Islet of Langerhans (tissue), 1 donor: ENCODE measurements around the gene EXOC4.

Experiments used
- FAIRE-seq: peaks from one replicate; lab custom pipeline; 2011; peaks lifted over from hg19 to GRCh38; lab: Jason Lieb, UNC

Gene EXOC4

DNA sequence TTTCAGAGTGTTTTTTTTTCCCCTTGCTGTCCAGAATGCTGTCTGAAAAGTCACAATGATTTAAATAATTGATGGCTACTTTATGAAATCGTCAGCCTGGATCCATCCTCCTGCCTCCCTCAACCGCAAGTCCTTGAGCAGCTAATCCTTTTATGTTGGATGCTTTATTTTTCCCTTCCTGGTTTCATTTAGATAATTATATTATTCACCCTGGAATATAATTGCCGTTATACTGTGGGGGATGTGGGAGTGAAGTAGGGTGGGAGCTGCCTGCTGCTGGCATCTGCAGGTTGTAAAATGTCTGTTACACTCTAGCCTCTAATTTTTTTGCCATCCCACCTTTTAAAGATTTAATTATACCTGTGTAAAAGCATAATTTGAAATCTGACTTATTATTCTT is 583.8 kb downstream of the EXOC4 start:
- no peak for FAIRE-seq

- FAIRE-seq: no peak
Observed at GRCh38 chr7:133837224-133837623, 584.3 kb downstream of the EXOC4 start.

DNA sequence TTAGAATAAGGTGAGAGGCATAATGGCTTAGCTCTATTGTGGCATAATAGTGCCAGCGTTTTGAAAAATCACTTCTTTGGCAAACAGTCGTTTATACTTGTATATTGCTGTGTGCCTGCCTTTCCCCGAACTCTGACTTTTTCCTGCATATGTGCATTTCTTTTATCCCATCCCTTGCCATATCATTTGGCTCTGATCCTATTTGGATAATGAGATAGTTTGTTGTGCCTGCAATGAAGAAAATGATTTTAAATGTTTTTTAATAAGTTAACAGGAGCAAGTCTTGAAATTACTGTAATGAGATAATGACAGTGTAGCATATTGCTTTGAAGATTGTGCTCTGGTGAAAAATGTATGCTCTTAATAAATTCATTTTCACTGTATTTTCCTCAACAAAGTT is 586.2 kb downstream of the EXOC4 start:
- FAIRE-seq: no peak

GRCh38 chr7:133843341-133843740 is 590.5 kb downstream of the EXOC4 start:
- FAIRE-seq: no peak

DNA sequence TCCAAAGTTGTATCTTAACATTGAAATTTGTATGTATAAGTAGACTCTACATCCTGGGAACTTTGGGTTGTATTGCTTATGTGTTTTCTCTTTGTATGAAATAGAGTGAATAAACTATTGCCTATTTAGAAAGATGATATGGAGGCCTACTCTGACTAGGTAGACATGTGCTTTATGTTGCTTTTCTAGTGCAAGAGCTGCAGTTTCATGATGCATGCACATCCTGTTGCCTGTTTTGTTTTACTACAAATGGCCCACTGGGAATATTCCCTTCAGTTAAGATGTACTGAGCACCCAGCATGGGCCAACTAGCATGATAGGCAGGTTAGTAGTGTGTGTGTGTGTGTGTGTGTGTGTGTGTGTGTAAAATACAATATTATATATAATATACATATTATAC is 592.1 kb downstream of the EXOC4 start:
- FAIRE-seq: no peak

DNA sequence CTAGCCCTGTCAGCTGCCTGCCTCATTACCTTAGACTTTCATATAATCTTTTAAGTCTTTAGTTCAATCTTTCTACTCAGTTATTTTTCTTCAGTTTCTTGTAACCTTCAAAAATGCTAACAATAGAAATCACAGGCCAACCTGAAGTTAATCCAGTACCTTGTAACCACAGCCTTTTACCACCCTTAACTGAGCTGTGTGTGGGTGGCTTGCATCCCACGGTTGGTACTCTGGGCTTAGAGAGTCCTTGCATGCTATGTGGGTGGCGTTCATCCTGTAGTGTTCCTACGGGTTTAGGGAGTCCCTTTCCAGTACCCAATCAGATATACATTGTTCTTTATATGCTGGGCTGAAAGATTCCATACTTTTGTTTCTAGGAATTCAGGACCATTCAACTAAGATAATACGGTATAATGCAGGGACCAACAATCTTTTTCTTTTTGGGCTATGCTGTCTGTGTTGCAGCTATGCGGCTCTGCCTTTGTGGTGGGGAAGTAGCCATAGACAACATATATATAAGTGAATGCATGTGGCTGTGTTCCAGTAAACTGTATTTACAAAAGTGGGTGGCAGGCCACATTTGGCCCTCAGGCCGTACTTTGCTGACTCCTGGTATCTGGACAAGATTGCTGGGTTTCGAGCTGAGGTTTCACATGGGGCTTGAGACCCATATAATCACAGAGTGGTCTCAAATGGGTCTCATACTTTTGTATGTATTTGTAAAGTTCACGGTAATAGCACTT is 593.5 kb downstream of the EXOC4 start:
- FAIRE-seq: no peak

DNA sequence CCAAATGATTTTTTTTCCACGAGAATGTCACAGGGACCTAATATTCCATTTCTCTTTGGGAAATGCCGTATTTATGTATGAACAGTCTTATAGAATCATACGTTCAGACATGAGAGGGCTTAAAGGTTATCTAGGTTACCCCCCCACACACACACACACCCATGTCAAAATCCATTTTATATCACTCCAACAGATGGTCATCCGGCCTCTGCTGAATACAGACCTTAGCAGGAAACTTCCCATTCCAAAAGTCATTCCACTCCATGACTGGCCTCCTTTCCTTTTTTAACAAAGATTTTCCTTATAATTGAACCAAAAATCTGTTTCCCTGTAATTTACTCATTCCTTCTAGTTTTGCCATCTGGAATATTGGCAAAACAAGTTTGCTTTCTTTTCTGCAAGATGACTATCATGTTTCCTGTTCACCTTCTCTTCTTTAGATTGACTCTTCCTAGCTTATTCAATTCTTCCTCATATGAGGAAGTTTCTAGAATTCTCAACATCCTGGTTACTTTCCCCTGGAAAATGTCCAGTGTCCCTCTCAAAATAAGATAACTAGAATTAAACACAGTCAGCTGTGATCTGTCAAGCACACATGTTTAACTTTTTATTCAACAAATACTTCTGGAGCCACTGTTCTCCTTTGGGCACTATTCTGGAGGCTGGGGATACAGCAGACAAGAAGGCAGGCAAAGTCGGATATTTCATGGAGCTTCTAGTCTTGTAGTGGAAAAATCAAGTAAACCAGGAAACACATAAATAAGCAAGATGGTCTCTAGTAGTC is 597.8 kb downstream of the EXOC4 start:
- no peak for FAIRE-seq

GRCh38 chr7:133851411-133851810 is 598.5 kb downstream of the EXOC4 start:
- FAIRE-seq: no peak

DNA sequence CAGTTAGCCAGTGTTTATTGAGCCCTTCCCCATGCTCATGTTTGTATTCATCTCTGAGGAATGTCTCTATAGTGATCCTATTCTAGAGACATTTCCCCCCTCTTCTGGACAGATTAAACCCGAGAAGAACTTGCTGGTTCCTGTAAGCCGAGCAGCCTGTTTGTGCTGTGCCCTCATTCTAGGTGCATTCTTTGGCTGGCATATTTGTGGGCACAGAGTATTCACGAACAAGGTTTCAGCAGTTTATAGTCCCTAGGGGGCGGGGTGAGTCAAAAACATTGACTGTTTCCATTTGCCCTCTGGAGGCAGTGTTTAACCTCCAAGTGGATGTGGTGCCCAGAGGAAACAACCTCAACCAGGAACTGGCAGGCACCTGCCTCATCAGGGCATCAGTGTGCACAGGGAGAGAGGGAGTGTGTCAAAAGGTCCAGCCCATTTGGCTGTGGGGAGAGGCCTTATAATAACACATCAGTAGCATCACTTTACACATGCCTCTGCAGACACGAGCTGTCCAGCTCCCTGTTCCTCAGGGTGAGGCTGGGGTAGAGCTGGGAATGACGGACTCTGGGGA is 600.9 kb downstream of the EXOC4 start:
- FAIRE-seq: no peak

- FAIRE-seq: no peak
Observed at GRCh38 chr7:133854739-133855138, 601.9 kb downstream of the EXOC4 start.

DNA sequence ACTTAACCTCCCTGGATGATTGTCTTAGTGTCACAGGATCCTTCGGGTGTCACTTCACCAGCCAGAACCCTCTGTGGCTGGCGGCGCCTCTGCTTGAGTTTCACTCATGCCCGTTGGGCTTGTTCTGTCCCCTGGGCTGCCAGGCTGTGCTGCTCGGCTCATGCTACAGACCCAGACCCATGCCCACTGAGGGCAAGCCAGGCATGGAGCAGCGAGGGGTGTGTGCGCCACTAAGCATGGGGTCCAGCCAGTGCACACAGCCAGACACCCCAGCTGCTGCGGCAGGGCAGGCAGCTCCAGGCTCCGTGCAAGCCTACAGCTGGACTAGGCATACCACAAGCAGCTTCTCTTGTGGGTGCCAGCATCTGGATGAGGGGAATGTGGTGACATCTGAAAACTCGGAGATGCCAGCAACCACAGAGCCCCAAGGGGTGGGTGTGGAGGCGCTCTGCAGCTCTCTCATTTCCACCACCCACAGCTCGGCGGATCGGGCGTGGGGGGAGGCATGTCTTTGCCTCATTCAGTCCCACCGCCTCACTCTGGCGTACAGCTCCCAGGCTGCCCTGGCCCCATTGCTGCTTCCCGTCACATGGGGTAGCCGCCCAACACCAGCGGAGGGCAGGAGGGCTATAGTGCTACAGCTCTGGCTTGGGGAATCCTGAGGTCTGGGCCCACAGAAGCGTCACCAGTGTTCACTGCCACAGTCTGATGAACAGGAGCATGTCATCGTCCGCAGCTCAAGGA is 604.7 kb downstream of the EXOC4 start:
- FAIRE-seq: no peak

GRCh38 chr7:133858311-133858710 is 605.4 kb downstream of the EXOC4 start:
- FAIRE-seq: no peak

- no peak for FAIRE-seq
Observed at GRCh38 chr7:133859231-133859630, 606.4 kb downstream of the EXOC4 start.

- FAIRE-seq: no peak
Observed at GRCh38 chr7:133859871-133860450, 607.1 kb downstream of the EXOC4 start.

GRCh38 chr7:133860628-133861335 is 607.9 kb downstream of the EXOC4 start:
- FAIRE-seq: no peak

- no peak for FAIRE-seq
Observed at GRCh38 chr7:133861876-133862275, 609.0 kb downstream of the EXOC4 start.

- no peak for FAIRE-seq
Observed at GRCh38 chr7:133863362-133864061, 610.6 kb downstream of the EXOC4 start.

- no peak for FAIRE-seq
Observed at GRCh38 chr7:133869556-133869955, 616.7 kb downstream of the EXOC4 start.

GRCh38 chr7:133871757-133872156 is 618.9 kb downstream of the EXOC4 start:
- no peak for FAIRE-seq

DNA sequence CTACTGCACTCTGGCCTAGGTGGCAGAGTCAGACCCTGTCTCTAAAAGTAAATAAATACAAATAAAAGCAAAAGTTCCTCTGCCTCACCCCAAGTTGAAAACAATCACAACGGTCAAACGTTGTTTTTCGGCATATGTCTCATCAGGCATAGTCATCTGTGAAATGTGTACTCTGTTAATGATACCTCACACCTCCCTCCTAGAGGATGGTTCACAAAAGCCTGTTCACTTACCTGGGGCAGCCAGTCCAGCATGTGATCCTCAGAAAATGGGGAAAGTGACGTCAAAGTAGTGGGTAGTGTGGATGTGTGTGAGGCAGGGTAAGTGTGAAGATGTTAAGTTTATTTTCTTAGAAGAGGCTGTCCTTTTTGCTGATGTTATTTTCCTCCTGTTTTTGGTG is 620.3 kb downstream of the EXOC4 start:
- FAIRE-seq: no peak

GRCh38 chr7:133873631-133874030 is 620.8 kb downstream of the EXOC4 start:
- no peak for FAIRE-seq
